ENCODE data around the gene NDUFB2.
A peak's percentile ranks its signal among the peaks of the same experiment; 100 is the strongest.
"Not testable (repeated sequence)": the region's sequence is repeated elsewhere in the genome, so short reads cannot be mapped to it uniquely, and the experiment has no call there.

NDUFB2 gene

DNA sequence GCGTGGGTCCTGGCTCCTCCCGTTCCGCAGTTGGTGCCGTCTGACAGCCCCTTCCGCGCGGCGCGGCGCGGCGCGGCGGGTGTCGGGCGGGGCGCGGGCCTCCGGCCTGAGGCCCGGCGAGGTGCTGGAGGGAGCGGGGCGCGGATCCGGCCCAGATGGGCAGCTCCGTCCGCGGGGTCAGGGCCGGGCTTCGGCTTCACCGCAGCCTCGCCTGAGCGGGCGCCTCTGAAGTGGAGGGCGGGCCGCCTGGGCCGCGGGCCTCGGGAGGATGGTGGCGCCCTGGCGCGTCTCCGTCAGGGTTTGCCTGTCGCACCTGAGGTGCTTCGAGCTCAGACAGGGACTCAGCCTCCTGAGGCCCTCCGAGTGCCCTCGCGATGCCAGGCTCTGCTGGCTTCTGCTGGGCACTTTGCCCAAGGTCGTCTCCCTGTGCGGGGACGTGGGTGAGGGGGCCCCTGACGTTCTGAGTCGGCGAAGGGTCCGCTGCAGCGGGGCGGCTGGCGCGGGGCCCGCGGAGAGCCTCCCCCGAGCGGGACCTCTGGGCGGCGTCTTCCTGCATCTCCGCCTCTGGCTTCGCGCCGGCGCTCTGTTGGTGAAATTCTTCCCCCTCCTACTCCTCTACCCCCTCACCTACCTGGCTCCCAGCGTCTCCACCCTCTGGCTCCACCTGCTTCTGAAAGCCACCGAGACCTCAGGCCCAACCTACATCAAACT, 23.3 kb upstream of the NDUFB2 start:
- peak; percentile 60 for DNase-seq

DNA sequence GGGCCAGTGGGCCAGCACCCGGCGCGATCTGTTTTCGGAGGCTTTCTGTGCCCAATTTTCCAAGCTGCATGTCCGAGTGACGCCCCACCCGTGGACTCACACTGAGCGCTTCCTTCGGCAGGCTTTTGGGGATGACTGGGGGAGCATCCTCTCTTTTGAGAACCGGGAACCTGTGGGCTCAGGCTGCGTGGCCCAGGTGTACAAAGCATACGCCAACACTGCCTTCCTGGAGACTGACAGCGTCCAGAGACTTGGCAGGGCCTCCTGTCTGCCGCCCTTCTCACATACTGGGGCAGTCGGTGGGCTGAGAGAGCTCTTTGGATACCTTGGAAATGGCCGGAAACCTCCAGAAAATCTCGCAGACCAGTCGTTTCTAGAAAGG, 22.7 kb upstream of the NDUFB2 start:
- DNase-seq: no peak

DNA sequence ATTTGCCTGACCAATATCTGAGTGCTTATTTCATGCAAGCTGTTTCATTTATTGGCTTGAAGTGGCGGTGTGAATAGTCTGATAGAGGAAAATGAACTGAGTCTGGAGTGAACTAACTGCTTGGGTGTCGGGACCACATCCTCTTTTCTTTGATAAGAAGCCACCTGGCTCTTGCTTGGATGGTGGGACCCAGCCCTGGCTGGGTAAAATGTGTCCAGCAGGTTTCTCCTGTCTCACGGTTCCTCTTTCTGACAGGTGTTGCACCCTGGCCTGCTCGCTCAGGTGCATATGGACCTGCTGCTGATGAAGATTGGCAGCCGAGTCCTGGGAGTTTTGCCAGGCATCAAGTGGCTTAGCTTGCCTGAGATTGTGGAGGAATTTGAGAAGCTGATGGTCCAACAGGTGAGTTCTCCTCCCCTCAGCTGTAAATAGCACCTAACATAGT, 22.1 kb upstream of the NDUFB2 start:
- no peak for DNase-seq

DNA sequence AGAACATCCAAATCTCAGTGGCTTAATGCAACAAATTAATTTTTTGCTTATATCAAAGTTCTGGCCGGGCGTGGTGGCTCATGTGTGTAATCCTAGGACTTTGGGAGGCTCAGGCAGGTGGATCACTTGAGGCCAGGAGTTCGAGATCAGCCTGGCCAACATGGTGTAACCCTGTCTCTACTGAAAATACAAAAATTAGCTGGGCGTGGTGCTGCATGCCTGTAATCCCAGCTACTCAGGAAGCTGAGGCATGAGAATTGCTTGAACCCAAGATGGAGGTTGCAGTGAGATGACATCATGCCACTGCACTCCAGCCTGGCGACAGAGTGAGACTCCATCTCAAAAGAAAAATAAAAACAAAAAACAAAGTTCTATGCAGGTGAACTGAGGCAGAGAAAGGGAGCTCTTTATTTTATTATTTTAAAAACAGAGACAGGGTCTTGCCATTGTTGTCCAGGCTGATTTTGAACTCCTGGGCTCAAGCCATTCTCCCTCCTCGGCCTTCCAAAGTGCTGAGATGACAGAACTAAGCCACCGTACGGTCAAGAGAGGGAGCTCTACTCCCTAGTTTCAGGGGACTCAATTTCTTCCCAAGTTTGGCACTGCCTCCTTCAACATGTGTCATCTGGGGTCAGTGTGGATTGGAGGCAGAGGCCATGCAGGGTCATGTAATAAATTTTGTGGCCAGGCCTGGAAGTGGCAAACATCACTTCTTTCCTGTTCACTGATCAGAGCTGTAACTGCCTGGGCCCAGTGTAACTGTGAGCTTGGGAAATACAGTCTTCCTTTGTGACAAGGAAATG, 21.4 kb upstream of the NDUFB2 start:
- DNase-seq: no peak

DNA sequence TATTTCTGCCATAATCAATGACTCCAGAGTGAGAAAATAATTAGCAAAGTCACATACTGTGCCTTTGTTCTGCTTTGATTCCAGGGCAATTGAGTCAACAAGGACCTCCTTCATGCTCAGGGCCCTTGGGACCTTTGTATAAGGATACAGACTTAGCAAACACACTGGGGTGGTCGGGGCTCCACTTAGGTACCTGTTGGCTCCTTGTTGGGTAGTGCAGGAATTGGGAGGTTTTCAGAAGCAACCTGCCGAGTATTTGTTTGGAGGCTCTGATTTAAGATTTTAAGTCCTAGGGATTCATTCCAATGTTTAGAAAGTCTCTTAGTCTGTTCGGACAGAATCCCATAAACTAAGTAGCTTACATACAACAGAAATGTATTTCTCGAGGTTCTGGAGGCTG, 20.8 kb upstream of the NDUFB2 start:
- DNase-seq: no peak

DNA sequence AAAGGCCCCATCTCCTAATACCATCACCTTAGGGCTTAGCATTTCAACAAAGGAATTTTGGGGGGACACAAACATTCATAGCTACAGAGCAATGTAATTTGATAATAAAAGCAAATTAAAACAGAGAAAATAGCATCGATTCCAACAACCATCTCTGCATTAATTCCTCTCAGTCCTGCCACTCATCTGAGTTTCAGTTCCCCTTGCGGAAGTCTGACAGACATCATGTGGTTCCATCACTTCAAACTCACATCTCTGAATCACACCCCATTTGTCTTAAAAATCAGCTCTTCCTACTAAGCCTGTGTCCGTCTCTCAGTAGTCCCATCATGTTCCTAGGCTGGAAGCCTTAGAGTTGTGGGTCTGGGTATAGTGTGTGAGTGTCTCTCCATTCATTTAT, 20.2 kb upstream of the NDUFB2 start:
- DNase-seq: no peak

DNA sequence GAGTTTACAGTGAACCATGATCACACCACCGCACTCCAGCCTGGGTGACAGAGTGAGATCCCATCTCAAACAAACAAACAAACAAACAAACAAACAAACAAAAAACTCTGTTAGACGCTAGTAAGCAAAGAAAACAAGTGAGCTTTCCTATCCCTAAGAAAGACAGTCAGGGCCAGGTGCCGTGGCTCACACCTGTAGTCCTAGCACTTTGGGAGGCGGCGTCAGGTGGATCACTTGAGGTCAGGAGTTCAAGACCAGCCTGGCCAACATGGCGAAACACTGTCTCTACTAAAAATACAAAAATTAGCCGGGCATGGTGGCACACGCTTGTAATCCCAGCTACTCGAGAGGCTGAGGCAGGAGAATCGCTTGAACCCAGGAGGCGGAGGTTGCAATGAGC, 19.6 kb upstream of the NDUFB2 start:
- not testable (repeated sequence) for DNase-seq

DNA sequence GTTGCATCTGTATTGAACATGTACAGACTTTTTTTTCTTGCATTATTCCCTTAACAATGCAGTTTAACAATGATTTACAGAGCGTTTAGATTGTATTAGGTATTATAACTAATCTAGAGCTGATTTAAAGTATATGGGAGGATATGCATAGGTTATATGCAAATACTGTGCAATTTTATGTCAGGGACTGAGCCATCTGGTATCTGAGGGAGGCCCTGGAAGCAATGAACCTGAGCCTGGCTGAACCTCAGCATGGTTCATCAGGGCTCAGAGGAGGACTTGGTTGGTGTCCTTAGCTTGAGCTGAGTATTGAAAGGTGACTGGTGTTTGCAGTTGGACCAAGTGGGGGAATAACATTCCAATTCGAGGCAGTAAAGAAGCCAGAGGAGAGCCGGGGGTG, 19.0 kb upstream of the NDUFB2 start:
- DNase-seq: no peak

DNA sequence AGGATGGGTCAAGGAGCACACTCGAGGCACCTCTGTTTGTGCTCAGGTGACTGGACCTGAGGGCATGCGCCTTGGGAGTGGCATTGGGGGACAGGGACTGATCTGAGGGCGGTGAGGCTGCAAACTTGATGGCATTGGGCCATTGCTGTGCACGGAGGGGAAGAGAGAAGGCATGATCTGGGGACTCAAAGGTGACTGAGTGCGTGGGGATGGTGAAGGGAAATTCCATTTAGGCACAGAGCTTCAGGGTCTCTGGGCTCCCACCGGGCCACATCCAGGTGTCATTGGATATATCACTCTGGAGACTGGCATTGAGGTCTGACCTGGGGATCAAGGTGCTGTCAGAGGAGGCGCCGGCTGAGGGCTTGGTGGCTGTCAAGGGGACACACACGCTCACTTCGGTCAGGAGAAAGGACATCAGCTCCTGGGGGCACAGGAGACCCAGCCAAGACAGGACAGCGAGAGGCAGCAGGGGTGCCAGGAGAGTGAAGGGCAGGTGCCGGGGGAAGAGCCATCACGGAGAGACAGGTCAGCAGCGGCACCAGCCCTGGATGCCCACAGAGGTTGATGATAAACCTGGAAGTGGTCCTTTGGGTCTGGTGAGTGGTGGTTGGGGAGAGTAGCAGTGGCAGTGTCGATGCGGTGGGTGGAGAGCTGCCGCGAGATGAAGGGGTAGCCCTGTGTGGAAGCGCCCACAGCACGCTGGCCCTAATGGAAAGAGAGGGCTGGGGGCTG, 18.3 kb upstream of the NDUFB2 start:
- no peak for DNase-seq

DNA sequence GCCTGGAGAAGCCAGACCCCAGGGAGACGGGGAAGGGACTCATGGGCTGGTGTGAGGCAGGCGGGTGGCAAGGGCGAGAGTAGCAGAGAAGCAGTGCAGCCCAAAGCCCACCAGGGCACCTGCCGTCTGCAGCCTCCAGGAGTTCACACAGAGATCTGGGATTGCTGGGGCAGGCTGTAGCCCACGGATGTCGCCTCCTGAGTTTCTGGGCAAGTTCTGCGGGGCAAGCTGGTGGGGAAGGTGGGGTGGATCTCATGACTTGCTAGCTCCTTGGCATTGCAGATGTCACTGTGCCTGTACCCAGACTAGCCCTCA, 17.7 kb upstream of the NDUFB2 start:
- no peak for DNase-seq

DNA sequence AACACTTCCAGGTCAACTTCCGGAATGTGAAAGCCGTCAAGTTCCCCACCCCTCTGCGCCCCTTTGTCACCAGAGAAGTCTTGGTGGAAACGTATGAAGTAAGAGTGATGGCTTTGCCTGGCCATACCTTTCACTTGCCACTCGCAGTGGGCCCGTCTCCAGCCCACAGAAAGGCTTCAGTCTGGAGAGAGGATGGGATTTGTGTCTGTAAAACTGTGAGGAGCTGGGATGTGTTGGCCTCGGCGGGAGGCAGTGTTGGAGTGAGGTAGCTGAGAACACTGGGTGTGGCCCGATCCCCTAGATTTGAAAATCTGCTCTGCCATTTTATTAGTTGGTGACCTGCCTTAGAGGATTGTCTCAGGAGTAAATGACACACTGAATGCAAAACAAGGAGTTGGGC, 17.3 kb upstream of the NDUFB2 start:
- DNase-seq: no peak

DNA sequence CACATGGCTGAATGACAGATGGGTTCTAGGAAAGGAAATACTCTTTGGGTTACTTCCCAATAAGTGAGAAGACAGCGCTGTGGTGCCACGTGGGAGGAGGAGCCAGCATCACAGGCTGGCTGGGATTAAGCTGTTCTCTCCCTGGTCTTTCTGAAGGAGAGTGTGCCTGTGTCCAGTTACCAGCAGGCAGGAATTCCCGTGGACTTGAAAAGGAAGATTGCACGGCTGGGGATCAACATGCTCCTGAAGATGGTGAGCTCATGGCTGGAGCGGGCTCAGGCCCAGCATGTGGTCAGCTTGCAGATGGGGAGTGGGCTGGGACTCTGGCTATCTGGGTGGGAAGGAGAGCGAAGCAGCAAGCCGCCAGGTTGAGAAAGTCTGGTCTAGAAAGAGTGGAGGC, 15.6 kb upstream of the NDUFB2 start:
- DNase-seq: no peak

DNA sequence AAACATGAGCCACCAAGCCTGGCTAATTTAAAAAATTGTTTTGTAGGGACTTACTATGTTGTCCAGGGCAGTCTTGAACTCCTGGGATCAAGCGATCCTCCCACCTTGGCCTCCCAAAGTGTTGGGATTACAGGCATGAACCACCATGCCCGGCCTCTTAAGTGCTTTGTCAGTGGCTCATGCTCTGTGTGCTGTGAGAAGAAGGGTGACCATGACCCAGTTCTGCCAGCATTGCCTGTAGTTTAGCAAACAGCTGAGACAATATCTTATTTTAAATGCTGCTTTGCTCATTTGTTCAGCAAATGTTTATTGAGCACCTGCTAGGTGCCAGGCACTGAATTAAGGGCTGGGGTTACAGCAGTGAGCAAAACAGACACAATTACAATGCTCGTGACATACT, 14.7 kb upstream of the NDUFB2 start:
- DNase-seq: no peak

DNA sequence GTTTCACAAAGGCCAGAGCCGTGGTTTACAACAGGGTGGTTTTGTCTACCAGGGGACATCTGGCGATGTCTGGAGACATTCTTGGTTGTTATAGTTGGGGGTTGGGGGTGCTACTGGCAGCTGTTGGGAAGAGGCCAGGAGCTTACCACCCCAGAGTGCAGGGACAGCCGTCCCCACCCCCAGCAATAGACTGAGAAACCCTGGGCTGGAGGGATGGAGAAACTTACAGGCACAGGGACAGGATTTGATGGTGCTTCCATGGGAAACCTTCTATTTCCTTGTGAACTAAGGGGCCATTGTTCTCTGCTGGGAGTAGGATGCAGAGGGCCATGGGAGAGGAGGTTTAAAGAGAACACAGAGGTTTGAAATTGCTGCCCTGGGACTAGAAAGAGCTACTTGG, 12.9 kb upstream of the NDUFB2 start:
- no peak for DNase-seq

DNA sequence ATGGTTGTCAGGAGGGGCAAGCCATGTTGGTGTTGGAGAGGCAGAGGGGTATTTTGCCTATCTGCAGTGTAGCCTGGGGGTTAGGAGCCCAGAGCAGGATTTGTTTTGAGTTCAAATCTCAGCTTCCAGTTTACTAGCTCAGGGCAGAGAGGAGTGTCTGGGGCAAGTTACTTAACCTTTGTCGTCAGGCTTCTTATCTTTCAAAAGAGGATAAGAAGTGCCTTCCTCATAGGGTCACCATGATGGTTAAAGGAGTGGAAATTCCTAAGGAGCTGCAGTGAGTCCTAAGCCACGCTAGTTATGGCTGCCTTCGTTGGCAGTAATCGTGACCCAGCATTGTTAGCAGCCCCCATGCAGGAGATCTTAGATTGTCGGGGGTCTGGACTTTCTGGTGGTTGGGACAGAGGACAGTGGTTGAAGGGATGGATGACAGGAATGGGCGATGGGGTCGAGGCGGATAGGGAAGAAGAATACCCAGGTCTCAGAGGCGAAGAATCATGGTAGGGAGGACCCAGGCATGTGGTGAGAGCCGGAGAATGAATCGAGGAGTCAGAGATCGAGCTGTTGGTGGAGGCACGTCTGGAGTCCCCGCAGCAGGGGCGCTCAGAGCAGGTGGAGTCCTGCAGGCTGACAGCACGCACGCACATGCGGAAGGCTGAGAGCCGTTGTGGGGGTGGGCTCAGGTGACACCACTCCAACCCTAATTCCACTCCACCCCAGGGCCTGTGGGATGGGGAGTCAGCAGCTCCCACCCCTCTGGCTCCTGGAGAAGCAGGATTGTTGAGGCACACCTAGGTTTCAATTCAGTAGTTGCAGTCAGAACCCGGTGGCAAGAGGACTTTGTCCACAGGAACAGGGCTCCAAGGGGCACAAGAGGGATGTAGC, 12.2 kb upstream of the NDUFB2 start:
- DNase-seq: no peak

DNA sequence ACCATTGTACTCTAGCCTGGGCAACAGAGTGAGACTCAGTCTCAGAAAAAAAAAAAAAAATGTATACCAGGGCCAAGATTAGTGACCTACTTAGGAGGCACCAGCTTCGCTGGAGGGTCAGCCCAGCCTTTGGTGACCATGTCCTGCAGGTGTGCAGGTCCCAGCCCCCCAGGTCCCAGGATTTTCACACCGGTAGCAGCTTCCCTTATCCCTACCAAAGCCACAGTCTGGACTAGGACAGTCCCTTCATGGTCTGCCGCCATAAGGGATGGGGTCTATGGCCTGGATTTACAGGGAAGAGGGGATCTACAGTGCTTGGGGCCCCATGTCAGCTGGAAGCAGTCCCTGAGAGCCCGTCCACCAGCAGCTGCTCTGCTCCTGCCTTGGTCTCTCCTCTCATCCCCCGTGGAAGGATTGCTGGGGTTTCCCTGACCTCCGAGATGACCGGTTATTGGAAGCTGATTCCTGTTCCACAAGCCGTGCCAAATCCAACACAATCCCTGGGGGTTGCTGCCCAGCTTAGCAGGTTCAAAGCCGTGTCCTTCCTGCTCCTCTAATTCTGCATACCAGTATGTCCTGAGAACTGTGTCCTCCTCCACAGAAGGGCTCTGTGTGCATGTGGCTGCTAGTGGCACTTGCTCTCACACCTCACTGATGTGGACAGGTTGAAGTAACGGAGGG, 11.0 kb upstream of the NDUFB2 start:
- no peak for DNase-seq

DNA sequence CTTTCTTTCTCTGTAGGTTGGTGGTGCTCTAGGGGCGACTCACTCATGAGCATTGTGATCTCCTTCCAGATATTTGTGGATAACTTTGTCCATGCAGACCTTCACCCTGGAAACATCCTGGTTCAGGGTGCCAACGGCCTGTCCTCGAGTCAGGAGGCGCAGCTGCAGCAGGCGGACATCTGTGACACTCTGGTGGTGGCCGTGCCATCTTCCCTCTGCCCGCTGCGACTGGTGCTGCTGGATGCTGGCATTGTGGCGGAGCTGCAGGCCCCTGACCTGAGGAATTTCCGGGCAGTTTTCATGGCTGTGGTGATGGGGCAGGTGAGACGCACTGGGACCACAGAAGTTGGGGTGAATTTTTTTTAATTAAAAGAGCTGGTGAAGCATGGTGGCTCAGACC, 9.6 kb upstream of the NDUFB2 start:
- DNase-seq: no peak

DNA sequence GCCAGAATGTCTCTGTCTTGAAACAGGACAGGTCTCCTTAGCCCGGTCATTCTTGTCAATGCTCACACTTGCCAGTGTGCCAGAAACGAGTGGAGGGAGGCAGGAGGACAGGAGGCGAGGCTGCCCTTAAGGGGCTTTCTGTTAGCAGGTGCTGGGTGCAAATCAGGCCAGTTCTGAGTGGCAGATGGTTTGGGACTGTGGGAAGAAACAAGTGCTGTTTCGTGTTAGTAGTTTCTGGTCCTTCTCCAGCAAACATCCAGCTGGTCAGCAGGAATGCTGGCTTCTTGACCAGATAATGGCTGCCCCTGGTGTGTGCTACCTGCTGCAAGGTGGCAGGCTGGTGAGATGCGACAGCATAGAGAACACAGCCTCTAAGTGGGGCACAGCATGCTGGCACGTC, 8.2 kb upstream of the NDUFB2 start:
- DNase-seq: no peak

DNA sequence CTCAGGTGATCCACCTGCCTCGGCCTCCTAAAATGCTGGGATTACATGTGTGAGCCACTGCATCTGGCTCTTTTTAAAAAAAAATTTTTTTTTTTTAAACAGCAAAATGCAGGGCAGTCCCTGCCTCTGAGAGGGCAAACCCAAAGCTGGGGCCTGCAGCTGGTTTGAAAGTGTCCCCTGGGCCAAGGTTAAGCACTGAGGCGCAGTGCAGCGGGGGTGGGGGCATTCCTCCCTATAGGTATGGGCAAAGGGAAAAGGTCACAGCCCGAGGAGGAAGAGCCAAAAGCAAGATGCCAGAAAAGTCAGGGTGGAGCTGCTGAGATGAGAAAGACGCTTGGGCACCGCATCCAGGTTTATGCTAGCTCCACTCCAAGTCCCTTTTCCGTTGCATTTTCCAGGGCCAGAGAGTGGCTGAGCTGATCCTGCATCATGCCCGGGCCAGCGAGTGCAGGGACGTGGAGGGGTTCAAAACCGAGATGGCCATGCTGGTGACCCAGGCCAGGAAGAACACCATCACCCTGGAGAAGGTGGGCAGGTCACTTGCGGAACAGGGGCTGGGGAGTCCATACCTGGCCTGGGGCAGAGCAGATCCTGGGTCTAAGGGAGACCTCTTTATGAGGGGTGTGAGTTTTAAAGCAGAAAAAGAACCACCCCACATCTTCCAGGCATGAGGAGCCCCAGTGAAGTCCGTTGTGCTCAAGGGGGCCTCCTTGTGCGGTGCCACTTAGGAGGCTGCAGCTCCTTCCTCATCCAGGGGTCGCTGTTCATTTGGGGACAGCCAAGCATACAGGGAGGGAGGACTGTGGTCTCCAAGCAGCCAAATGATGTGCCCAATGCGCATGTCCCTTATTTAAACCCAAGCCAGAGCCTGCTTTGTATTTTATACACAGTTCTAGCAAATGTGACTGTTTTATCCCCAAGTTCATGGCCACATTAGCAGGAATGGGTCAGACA, 7.0 kb upstream of the NDUFB2 start:
- DNase-seq: no peak

DNA sequence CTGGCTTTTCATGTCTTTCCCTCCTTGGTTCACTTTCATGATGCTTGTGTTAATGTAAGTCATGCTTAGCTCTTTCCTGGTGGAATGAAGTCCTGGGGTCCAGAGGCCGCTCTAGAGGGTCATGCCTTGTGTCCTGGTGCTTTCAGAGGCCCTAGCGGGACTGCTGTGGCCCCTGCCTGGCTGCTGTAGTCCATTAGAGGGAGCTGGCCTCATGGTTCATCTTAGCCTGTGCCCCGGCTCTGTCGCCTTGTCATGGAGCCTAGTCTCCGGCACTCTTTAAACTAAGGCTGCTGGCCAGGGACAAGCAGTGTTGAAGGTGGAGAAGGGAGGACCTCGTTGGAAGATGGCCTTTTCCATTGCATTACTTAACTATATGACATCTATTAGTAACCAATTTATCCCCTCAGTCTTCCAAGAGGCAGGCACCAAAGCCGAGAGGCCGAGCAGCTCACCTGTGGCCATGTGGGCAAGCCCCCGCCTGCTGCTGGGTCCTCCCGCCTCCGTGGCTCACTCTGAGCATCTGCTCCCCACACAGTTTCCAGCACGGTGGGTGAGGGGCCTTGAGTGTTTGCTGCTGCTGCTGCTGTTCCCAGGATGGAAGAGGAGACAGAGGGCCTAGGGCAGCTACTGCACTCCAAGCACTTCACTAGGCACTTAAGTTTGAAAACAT, 5.0 kb upstream of the NDUFB2 start:
- no peak for DNase-seq

DNA sequence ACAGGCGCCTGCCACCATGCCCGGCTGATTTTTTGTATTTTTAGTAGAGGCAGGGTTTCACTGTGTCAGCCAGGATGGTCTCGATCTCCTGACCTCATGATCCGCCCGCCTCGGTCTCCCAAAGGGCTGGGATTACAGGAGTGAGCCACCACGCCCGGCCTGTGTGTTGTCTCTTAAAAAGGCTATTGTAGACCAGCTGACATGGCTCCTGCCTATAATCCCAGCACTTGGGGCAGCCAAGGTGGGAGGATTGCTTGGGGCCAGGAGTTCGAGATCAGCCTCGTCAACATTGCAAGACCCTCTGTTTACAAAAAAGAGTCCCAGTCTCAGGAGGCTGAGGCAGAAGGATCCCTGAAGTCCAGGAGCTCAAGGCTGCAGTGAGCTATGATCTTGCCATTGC, 2.7 kb upstream of the NDUFB2 start:
- not testable (repeated sequence) for DNase-seq
